T-helper 2 cell (primary cell): ENCODE results near the gene ZSWIM6.
A peak's percentile ranks its signal among the peaks of the same experiment; 100 is the strongest.

Experiments used
- DNase-seq, 5 experiments: peaks; one replicate each; pipeline versions ENCODE4 v3.0.0 to v3.0.0-alpha.2; 2012 to 2022
- total RNA-seq, 2 donors: gene quantifications; one replicate each; lab custom pipeline; 2026; lab: John Stamatoyannopoulos, UW

ZSWIM6 gene
- 22.6 to 34.9 reads per million in 2 donors for total RNA-seq

GRCh38 chr5:61331407-61332357 lies at the start of gene ZSWIM6:
Gene ZSWIM6, plus strand, starts transcription at chr5:61332258. Its CDS starts 15 bp downstream, at chr5:61332273.
- DNase-seq, result peak; percentile 96 to 99 (median 97)

- no peak for DNase-seq
These were observed 48.6 kb upstream of the ZSWIM6 start for GRCh38 chr5:61283471-61283870.

GRCh38 chr5:61285531-61285930 lies 46.5 kb upstream of the ZSWIM6 start:
- no peak for DNase-seq

GRCh38 chr5:61286446-61287132 lies 45.5 kb upstream of the ZSWIM6 start:
- no peak for DNase-seq

GRCh38 chr5:61287474-61287873 lies 44.6 kb upstream of the ZSWIM6 start:
- no peak for DNase-seq

GRCh38 chr5:61289241-61289640 lies 42.8 kb upstream of the ZSWIM6 start:
- no peak for DNase-seq

GRCh38 chr5:61289669-61290306 lies 42.3 kb upstream of the ZSWIM6 start:
- no peak for DNase-seq

GRCh38 chr5:61290791-61291210 lies 41.3 kb upstream of the ZSWIM6 start:
- no peak for DNase-seq

GRCh38 chr5:61292062-61292657 lies 39.9 kb upstream of the ZSWIM6 start:
- no peak for DNase-seq

- DNase-seq, result no peak
These were observed 39.0 kb upstream of the ZSWIM6 start for GRCh38 chr5:61293071-61293470.

- no peak for DNase-seq
These were observed 38.2 kb upstream of the ZSWIM6 start for GRCh38 chr5:61293873-61294272.

GRCh38 chr5:61295365-61295764 lies 36.7 kb upstream of the ZSWIM6 start:
- no peak for DNase-seq

GRCh38 chr5:61298066-61298465 lies 34.0 kb upstream of the ZSWIM6 start:
- DNase-seq, result no peak

GRCh38 chr5:61298580-61298979 lies 33.5 kb upstream of the ZSWIM6 start:
- DNase-seq, result no peak

GRCh38 chr5:61299261-61299681 lies 32.8 kb upstream of the ZSWIM6 start:
- no peak for DNase-seq

GRCh38 chr5:61301341-61302199 lies 30.5 kb upstream of the ZSWIM6 start:
- no peak for DNase-seq

GRCh38 chr5:61302200-61302563 lies 29.9 kb upstream of the ZSWIM6 start:
- DNase-seq, result no peak

- DNase-seq, result no peak
These were observed 28.7 kb upstream of the ZSWIM6 start for GRCh38 chr5:61303346-61303745.

GRCh38 chr5:61304590-61305381 lies 27.3 kb upstream of the ZSWIM6 start:
- DNase-seq, result peak in 1 of 5 experiments; percentile 80

GRCh38 chr5:61306531-61307131 lies 25.4 kb upstream of the ZSWIM6 start:
- DNase-seq, result peak in 1 of 5 experiments; percentile 89
